ENCODE measurements around the gene SEC24D.
A peak's percentile ranks its signal among the peaks of the same experiment; 100 is the strongest.

SEC24D gene

DNA sequence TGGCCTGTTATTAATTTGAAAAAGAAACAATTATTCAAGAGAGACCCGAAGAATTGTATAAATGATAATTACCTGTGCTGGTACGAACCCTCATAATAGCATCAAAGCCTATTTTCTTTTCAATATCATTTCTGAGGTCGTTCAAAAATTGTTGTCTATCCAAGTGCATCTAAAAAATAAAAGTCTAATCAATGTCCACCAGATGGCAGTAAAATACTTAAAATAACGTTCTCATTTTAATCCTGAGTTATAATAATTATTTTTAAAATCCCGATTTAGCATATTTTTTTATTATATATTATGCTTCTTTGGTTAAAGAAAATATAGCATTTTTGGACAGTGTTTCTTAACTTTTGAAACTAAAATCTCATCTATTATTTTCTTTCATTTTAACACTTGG is 95.1 kb downstream of the SEC24D start:
- TF ChIP-seq, protein P1, sequence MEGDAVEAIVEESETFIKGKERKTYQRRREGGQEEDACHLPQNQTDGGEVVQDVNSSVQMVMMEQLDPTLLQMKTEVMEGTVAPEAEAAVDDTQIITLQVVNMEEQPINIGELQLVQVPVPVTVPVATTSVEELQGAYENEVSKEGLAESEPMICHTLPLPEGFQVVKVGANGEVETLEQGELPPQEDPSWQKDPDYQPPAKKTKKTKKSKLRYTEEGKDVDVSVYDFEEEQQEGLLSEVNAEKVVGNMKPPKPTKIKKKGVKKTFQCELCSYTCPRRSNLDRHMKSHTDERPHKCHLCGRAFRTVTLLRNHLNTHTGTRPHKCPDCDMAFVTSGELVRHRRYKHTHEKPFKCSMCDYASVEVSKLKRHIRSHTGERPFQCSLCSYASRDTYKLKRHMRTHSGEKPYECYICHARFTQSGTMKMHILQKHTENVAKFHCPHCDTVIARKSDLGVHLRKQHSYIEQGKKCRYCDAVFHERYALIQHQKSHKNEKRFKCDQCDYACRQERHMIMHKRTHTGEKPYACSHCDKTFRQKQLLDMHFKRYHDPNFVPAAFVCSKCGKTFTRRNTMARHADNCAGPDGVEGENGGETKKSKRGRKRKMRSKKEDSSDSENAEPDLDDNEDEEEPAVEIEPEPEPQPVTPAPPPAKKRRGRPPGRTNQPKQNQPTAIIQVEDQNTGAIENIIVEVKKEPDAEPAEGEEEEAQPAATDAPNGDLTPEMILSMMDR (IDR thresholded peaks at IDR 0.05; ENCODE audit: insufficient read depth, low read depth, low read length, missing control alignments): peak; percentile 7
- DNase-seq (ENCODE audit: low read depth): no peak
- H3K4me3 ChIP-seq (ENCODE audit: low read depth, low read length): no peak overlapping the region

DNA sequence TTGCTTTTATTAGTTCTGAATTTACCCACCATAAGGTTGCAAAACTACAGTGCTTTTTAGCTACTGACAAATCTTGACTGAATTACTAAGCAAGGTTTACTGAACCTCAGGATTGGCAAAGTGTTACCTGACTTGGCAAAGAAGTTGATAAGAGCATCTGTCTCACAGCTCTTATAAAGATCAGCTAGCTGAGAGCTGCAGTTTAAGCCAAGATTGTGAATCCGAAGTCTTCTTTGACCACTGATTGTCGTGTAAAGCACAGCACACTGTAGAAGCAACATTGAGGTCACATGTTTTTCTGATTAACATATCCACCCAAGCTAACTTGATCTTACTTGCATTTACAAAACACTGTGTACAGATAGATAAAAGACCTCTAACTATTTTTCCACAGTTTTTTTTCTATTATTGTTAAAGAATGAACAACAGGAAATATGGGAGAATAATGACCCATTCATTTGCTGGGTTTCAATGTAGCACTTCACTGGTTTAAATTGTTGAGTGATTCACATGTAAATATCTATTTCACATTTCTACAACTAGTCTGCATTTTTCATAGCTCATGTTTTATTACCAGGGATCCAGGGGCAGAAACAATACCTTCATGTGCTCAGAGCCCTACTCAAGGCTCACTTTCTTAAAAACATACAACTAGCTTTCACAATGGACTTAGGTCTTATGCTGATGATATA is 96.8 kb downstream of the SEC24D start:
- no peak for DNase-seq (ENCODE audit: low read depth)
- no peak overlapping the region for H3K4me3 ChIP-seq (ENCODE audit: low read depth, low read length)
- TF ChIP-seq, protein P1 (IDR thresholded peaks at IDR 0.05; ENCODE audit: insufficient read depth, low read depth, low read length, missing control alignments): no peak

DNA sequence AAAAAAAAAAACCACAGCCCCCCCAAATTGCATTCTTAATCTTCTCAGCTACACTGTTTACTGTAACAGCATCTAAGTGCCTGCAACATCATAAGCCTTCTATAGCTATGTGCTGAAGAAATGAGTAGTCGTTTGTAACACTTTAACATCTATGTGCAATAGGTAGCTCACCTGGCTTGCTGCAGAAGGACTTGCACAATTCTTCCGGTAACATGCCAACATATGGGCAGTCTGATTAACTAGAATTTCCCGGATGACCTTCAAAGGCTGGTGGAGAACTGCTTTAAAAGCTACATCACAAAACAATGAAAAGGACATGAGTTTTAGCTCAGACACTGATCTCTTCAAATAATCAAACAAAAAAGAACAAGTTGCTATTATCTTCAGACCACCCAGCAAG is 97.8 kb downstream of the SEC24D start:
- TF ChIP-seq, protein P1 (IDR thresholded peaks at IDR 0.05; ENCODE audit: insufficient read depth, low read depth, low read length, missing control alignments): no peak

DNA sequence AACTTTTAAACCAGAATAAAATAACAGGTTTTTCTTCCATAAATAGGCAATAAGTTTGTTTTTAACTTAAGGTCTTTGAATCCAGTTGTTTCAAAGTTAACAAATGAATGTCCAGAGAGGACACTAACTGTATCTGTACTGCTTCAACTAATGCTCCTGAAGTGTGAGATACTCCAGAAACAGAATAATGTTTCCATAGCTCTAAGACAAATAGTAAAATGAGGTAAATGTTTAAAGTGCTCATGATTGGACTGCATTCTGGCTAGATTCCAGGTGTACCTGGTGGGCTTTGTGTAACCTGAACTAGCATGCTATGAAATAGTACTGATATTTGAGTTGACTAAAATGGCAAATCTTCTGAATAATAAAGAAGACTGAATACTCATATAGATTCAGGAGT is 99.0 kb downstream of the SEC24D start:
- DNase-seq (ENCODE audit: low read depth): no peak
- TF ChIP-seq, protein P1 (IDR thresholded peaks at IDR 0.05; ENCODE audit: insufficient read depth, low read depth, low read length, missing control alignments): no peak
- no peak overlapping the region for H3K4me3 ChIP-seq (ENCODE audit: low read depth, low read length)

More for the DNA sequence above, 97.8 kb downstream of the SEC24D start:
- no peak for DNase-seq (ENCODE audit: low read depth)
- no peak overlapping the region for H3K4me3 ChIP-seq (ENCODE audit: low read depth, low read length)

DNA sequence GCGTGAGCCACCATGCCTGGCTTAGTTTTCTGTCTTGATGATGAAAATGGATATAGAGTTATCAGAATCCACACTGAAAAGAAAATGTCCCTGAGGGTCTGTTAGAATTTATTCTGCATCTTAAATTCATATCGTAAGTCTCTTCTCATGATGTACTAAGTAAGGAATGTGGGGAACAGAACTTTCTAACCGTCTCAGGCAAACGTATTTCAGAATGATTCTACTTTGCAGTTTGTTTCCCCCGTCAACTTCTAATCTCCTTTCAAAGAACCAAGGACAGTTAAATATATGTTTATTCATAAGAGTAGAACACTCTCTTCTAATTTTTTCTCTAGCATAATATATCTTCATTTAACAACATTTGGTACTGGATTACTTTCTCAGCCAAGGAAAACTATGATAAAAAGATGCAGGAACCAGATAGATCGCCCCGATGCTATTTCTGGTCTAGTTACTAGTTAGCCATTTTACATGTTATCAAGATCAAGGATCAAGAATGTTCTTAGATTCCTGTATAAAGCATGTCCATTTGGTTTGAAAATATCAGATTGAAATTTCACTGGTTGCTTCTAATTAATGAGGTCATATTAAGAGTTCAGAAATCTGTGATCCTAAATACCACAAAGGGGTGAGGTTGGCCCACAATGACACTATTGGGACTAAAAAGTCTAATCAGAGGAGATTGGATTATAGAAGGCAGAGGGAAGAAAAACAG is 101.3 kb downstream of the SEC24D start:
- no peak for DNase-seq (ENCODE audit: low read depth)
- TF ChIP-seq, protein P1 (IDR thresholded peaks at IDR 0.05; ENCODE audit: insufficient read depth, low read depth, low read length, missing control alignments): no peak

DNA sequence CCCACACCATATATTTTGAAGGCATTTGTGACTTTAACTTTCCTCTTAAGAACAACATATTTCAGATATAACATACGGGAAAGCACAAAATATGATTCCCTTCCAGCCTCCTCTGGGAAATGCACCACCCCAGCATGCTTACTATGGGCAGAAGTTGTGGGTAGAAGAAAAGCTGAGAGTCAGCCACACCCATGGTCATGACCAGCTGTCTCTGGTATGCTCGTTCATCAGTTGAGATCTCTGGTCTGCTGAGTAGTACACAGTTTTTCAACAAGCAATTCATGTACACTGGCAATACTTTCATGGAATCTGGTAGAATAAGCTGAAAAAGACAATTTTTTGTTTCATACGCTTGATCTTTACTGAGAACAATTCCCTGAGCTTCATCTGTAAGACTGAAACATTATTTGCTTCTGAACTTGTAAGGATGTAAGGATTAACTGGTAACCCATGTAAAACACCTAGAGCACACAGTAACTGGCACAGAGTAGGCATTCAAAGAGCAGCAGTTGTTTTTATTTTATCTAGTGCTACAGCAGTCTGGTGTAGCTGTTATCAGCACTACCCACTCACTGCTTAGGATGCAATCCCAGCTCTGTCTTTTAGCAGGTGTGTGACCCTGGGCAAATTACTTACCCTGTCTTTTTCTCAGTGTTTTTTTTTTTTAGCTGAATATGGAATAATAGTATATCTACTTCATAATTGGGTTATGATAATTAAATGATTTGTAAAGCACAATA is 103.2 kb downstream of the SEC24D start:
- TF ChIP-seq, protein P1 (IDR thresholded peaks at IDR 0.05; ENCODE audit: insufficient read depth, low read depth, low read length, missing control alignments): no peak
- DNase-seq (ENCODE audit: low read depth): no peak
- no peak overlapping the region for H3K4me3 ChIP-seq (ENCODE audit: low read depth, low read length)

More for the DNA sequence above, 101.3 kb downstream of the SEC24D start:
- no peak overlapping the region for H3K4me3 ChIP-seq (ENCODE audit: low read depth, low read length)
